HL-60 (cell line): Measurements from ENCODE around the gene CFAP54.

Experiments
- DNase-seq, 2 experiments: peaks; one replicate each; pipeline ENCODE4 v3.0.0-alpha.2; 2010 to 2020; ENCODE audit warnings: low read depth in 1 of 2, low spot score in 1 of 2
- H3K27ac ChIP-seq: fragments of 250-450 bp; sonication (Bioruptor Pico); replicated peaks from 2 replicates; pipeline ENCODE4 v1.5.1; 2020; ENCODE audit warnings: mild to moderate bottlenecking, moderate library complexity
- H3K27me3 ChIP-seq: fragments of 250-450 bp; sonication (Bioruptor Pico); 2 replicates; pipeline ENCODE4 v1.5.1; 2021; ENCODE audit warnings: mild to moderate bottlenecking, moderate library complexity; ENCODE audit not compliant: insufficient read depth, poor library complexity, severe bottlenecking
- H3K4me3 ChIP-seq: replicated peaks from 2 replicates; pipeline ENCODE4 v1.5.1; 2011; ENCODE audit warnings: mild to moderate bottlenecking, control low read depth, low read length; ENCODE audit not compliant: insufficient read depth
- CTCF ChIP-seq: IDR thresholded peaks from one replicate; pipeline ENCODE4 v1.5.1; 2011; ENCODE audit warnings: low read length, control low read depth, inconsistent platforms; ENCODE audit not compliant: insufficient read depth
- GABPA ChIP-seq: IDR thresholded peaks from 2 replicates; pipeline ENCODE4 v1.6.1; 2012; ENCODE audit warnings: low read depth
- POLR2AphosphoS5 ChIP-seq: IDR thresholded peaks from 2 replicates; pipeline ENCODE4 v1.6.1; 2012; ENCODE audit warnings: low read depth
- SPI1 ChIP-seq: IDR thresholded peaks from 2 replicates; pipeline ENCODE4 v1.6.1; 2012; ENCODE audit warnings: low read depth, mild to moderate bottlenecking, borderline replicate concordance
- TF ChIP-seq, protein P1 (sequence below): IDR thresholded peaks from 2 replicates; pipeline ENCODE4 v1.6.1; 2012; ENCODE audit warnings: low read depth; ENCODE audit not compliant: insufficient replicate concordance

CFAP54 gene

DNA sequence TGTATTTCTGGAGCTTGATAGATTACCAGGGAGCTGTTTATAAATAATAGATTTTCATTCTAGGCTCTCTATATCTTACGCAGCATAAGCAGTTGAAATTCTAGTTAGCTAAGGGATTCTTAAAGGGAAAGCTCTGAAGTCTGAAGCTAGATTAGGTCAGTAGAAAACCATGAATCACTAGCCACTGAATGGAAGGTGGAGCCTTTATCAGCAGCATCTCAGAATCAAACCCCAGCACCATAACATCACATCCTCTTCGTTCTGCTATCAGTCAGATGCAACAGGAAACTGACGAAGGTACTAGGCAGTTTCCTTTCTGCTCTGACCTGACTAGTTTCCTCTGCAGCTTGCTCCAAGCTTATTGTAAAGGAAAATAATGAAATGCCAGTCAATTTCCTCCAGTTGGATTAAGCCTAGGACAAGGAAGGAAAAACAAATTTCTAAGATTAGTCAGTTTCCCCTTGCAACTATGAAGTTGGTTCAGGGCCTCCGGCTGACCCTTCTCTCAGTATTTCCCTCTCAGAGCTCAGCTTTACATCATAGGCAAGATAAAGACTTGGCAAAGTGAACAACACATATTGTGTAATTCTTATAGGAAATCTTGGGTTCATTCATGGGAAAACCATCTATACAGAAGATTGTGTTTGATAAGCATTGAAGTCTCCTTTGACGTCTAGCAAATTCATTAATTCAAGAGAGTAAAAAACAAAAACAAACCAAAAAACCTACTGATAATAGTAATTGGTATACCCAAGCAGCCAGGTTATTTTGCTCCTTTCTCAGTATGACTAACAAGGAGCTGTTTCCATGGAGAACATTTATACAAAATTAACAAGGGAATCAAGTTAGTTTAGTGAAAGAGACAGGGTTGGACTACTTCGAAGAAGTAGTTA, 43.4 kb upstream of the CFAP54 start:
- H3K27me3 ChIP-seq = no peaks in the 10 kb centered on the region
- TF ChIP-seq CTCF (no peak), SPI1 (no peak), GABPA (no peak), POLR2AphosphoS5 (no peak)
- TF ChIP-seq, protein P1, sequence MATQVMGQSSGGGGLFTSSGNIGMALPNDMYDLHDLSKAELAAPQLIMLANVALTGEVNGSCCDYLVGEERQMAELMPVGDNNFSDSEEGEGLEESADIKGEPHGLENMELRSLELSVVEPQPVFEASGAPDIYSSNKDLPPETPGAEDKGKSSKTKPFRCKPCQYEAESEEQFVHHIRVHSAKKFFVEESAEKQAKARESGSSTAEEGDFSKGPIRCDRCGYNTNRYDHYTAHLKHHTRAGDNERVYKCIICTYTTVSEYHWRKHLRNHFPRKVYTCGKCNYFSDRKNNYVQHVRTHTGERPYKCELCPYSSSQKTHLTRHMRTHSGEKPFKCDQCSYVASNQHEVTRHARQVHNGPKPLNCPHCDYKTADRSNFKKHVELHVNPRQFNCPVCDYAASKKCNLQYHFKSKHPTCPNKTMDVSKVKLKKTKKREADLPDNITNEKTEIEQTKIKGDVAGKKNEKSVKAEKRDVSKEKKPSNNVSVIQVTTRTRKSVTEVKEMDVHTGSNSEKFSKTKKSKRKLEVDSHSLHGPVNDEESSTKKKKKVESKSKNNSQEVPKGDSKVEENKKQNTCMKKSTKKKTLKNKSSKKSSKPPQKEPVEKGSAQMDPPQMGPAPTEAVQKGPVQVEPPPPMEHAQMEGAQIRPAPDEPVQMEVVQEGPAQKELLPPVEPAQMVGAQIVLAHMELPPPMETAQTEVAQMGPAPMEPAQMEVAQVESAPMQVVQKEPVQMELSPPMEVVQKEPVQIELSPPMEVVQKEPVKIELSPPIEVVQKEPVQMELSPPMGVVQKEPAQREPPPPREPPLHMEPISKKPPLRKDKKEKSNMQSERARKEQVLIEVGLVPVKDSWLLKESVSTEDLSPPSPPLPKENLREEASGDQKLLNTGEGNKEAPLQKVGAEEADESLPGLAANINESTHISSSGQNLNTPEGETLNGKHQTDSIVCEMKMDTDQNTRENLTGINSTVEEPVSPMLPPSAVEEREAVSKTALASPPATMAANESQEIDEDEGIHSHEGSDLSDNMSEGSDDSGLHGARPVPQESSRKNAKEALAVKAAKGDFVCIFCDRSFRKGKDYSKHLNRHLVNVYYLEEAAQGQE = no peak
- H3K27ac ChIP-seq = no peak overlapping the region
- peak in 1 of 2 experiments; percentile 27 for DNase-seq
- H3K4me3 ChIP-seq = no peak overlapping the region

DNA sequence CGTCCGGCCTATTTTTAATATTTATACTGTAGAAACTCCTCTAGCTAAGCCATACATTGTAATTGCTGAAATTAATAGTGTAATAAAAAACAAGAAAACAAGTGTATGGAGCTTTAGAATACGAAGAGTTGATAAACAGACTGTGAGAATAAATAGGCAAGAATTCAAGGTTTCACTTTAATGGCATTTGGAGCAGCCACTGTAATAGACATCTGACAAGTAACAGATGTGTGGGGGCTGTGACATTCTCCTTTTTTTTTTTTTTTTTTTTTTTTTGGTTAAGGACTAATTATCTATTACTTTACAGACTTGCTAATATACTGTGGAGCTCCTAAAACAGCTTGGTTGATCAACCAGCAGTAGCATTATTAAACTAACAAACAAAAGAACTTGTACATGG, 42.1 kb upstream of the CFAP54 start:
- Histone ChIP-seq H3K4me3 (no peak overlapping the region), H3K27me3 (no peaks in the 10 kb centered on the region), H3K27ac (no peak overlapping the region)
- no peak for TF ChIP-seq CTCF
- no peak for TF ChIP-seq SPI1
- TF ChIP-seq GABPA = no peak
- TF ChIP-seq, protein P1 = no peak
- TF ChIP-seq POLR2AphosphoS5 = no peak
- DNase-seq = no peak

DNA sequence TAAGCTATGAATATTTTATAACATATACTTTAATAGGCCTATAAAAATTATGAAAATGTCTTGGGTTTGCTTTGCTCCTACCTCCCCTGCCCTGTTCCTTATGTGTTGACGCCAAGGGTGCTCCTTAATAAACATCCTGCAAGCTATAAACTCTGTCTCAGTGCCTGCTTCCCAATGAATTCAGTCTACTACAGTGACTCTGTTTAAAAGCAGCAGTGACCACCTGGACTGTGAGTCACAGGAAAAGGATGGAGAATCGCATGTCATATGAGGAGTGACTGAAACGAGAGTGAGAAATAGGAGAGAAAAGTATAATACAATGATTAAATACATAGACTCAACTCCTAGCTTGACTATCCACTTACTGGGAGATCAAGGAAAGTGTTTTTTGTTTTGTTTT, 41.1 kb upstream of the CFAP54 start:
- Histone ChIP-seq H3K27ac (no peak overlapping the region), H3K4me3 (no peak overlapping the region), H3K27me3 (no peaks in the 10 kb centered on the region)
- DNase-seq = no peak
- TF ChIP-seq, protein P1 = no peak
- no peak for TF ChIP-seq CTCF
- no peak for TF ChIP-seq SPI1
- no peak for TF ChIP-seq GABPA
- TF ChIP-seq POLR2AphosphoS5 = no peak
